ENCODE results near the gene PPP1R13B. TPM values are rescaled to one million over a fixed set of nuclear protein-coding genes. Genes with fewer than 3 reads are reported as not detected.

The PPP1R13B gene
- total RNA-seq, 2 experiments from 2014 or later, result 17.0 to 17.7 TPM

- POLR2A ChIA-PET, result interaction anchor here (1.2 kb wide), 1 partner anchor 10 kb away, joined by 3 read pairs; no protein-coding TSS in a partner anchor
- Mint-ChIP-seq H3K4me1 (peaks cover 14% of the 10 kb centered on the region), H3K9me3 (peaks cover 3% of the 10 kb centered on the region), H3K36me3 (no peaks in the 10 kb centered on the region), H3K27me3 (no peaks in the 10 kb centered on the region), H3K27ac (peak overlapping the region; percentile 88), H3K4me3 (peak overlapping the region; percentile 89)
- DNase-seq (no peak), ATAC-seq (ENCODE audit: low read depth) (peak; percentile 41)
Observed at GRCh38 chr14:103872481-103873113, 25.2 kb upstream of the PPP1R13B start.

GRCh38 chr14:103871596-103872480 is 24.5 kb upstream of the PPP1R13B start:
- DNase-seq (peak; percentile 90), ATAC-seq (ENCODE audit: low read depth) (peak; percentile 81)
- Mint-ChIP-seq H3K4me3 (peak overlapping the region; percentile 89), H3K9me3 (peaks cover 3% of the 10 kb centered on the region), H3K27ac (peak overlapping the region; percentile 88), H3K27me3 (no peaks in the 10 kb centered on the region), H3K4me1 (peaks cover 14% of the 10 kb centered on the region), H3K36me3 (no peaks in the 10 kb centered on the region)
- POLR2A ChIA-PET, result no interaction called here

GRCh38 chr14:103870891-103871595 is 23.7 kb upstream of the PPP1R13B start:
- ATAC-seq (ENCODE audit: low read depth) (no peak), DNase-seq (no peak)
- Mint-ChIP-seq H3K4me1 (peaks cover 11% of the 10 kb centered on the region), H3K27me3 (no peaks in the 10 kb centered on the region), H3K9me3 (peaks cover 3% of the 10 kb centered on the region), H3K27ac (no peak overlapping the region), H3K36me3 (no peaks in the 10 kb centered on the region), H3K4me3 (peak overlapping the region; percentile 61)
- POLR2A ChIA-PET, result interaction anchor here (0.7 kb wide), 1 partner anchor 537 kb away, joined by 3 read pairs; the partner anchor contains the start of gene EIF5

DNA sequence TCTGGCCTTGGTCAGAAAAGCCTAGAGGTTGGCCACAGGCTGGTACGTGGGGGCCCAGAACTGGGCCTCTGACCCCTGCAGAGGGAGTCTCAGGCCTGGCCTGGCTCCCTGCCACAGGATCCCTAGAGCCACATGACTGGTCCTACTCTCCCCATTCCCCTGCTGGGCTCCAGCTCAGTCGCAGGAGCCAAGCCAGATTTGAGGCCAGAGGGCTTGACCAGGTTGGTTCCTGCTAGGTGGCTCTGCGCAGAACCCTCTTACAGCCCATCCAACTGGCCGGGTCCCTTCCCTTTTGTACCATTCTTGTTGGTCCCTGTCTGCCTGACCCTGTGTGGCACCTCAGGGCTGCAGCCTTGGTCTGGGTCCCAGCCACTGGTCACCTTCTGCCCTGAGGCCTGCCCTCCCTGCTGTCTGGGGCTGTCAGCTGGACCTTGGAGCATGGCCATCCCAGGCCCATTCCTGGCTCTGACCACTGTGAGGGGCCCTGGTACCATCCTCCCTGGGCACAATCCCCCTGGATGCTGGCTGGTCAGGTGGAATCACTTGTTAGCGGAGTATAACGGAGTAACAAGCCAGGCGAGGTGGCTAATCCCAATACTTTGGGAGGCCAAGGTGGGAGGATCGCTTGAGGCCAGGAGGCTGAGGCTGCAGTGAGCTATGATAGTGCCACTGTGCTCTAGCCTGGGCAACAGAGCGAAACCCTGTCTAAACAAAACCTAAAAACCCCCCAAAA is 22.9 kb upstream of the PPP1R13B start:
- Mint-ChIP-seq H3K27ac (no peak overlapping the region), H3K4me3 (no peak overlapping the region), H3K27me3 (no peaks in the 10 kb centered on the region), H3K9me3 (peaks cover 3% of the 10 kb centered on the region), H3K4me1 (peaks cover 11% of the 10 kb centered on the region), H3K36me3 (no peaks in the 10 kb centered on the region)
- ATAC-seq (ENCODE audit: low read depth), result no peak
- no peak for DNase-seq
- POLR2A ChIA-PET, result interaction anchor here (0.7 kb wide), 1 partner anchor 537 kb away, joined by 3 read pairs; the partner anchor contains the start of gene EIF5

DNA sequence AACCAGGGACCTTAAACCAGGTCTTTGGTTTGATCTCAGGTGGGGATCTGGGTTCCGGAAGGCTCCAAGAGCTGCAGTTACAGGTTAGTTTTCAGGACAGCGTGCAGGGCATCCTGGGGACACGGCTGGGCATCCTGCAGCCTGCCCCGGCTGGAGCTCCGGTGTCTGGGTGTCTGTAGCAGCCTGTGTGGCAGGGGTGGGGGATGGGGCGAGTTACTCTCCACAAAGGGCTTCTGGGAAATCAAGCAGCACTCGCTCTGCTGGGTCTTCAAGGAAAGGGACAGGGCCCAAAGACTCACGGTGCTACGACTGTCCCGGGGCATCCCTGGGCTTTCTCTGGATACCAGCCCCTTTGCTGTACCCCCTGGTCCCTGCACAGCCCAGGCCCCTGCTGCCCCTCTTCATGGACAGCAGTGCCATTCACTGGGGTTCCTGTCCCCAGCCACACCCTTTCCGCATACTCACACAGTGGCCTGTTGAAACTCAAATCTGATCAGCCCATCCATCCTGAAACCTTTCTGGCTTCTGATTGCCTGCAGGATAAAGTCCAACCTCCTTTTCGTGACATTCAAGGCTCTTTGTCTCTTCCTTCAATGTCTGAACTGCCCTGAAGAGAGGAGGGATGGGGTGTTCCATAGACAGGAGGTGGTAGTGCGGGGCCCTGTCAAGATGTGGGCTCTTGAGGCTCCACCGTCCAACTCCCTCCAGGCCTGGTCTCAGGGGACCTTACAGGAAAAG is 22.2 kb upstream of the PPP1R13B start:
- Mint-ChIP-seq H3K36me3 (no peaks in the 10 kb centered on the region), H3K4me1 (peaks cover 6% of the 10 kb centered on the region), H3K9me3 (no peaks in the 10 kb centered on the region), H3K4me3 (no peak overlapping the region), H3K27me3 (no peaks in the 10 kb centered on the region), H3K27ac (no peak overlapping the region)
- POLR2A ChIA-PET, result interaction anchor here (0.7 kb wide), 1 partner anchor 1922 kb away, joined by 5 read pairs; no protein-coding TSS in a partner anchor
- no peak for DNase-seq
- no peak for ATAC-seq (ENCODE audit: low read depth)

DNA sequence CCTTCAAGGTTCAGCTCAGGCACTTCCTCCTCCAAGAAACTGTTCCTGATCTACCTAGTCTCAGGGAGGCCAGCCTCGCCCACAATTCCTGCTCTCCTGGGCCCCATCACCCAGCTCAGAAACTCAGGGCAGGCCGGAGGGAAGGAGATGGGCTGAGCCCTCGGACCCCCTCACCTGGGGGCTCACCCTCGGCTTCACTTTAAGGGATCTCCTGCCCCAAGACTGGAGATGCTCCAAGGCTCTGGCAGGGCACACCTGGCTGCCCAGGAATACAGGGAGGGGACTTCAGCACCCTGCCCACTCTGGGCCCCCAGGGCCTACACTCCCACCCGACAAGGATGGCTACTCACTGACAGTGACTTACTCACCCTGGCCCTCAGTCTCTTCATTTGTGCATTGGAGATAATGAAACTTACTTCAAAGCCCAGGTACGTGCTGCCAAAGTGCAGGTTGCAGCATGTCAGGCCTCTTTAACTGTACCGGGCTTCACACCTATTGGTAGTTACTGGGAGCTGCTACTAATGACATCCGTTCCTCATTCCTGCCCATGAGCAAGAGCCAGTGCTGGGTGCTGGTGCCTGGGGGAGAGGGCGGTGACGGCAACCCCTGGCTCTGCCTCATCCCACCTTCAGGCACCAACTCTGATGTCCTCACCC is 21.0 kb upstream of the PPP1R13B start:
- no peak for ATAC-seq (ENCODE audit: low read depth)
- H3K4me1 Mint-ChIP-seq, result peaks cover 6% of the 10 kb centered on the region
- POLR2A ChIA-PET, result interaction anchor here (0.6 kb wide), 1 partner anchor 11 kb away, joined by 3 read pairs; no protein-coding TSS in a partner anchor

DNA sequence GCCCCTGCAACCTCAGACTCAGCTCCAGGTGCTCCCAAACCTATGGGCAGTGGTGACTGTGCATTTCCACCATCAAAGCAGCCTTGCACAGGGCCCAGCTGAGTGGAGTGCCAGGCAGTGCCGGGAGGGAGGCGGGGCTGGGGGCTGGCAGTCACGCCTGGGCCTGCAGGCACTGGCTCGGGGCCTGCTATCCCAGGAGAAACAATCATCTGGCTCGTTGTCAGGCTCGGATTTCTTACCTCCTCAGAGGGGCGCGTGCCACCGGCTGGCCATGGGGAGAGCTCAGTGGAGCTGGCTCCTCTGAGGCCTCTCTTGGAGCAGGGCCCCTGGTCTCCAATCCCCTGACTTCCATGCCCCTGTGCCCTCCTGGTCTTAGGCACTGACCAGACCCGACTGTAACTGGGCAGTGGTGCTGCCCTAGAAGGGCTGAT is 20.2 kb upstream of the PPP1R13B start:
- Mint-ChIP-seq H3K27ac (no peak overlapping the region), H3K4me1 (peaks cover 3% of the 10 kb centered on the region), H3K27me3 (no peaks in the 10 kb centered on the region), H3K4me3 (no peak overlapping the region), H3K36me3 (no peaks in the 10 kb centered on the region), H3K9me3 (no peaks in the 10 kb centered on the region)
- POLR2A ChIA-PET, result no interaction called here
- no peak for DNase-seq
- ATAC-seq (ENCODE audit: low read depth), result no peak

More for the DNA sequence above, 21.0 kb upstream of the PPP1R13B start:
- Mint-ChIP-seq H3K27me3 (no peaks in the 10 kb centered on the region), H3K9me3 (no peaks in the 10 kb centered on the region), H3K4me3 (no peak overlapping the region), H3K36me3 (no peaks in the 10 kb centered on the region), H3K27ac (no peak overlapping the region)
- DNase-seq, result no peak

GRCh38 chr14:103867020-103867419 is 19.6 kb upstream of the PPP1R13B start:
- POLR2A ChIA-PET, result no interaction called here
- Mint-ChIP-seq H3K9me3 (no peaks in the 10 kb centered on the region), H3K36me3 (no peaks in the 10 kb centered on the region), H3K4me3 (no peak overlapping the region), H3K4me1 (no peaks in the 10 kb centered on the region), H3K27me3 (no peaks in the 10 kb centered on the region), H3K27ac (no peak overlapping the region)
- ATAC-seq (ENCODE audit: low read depth) (no peak), DNase-seq (no peak)

GRCh38 chr14:103863245-103863644 is 15.9 kb upstream of the PPP1R13B start:
- POLR2A ChIA-PET, result no interaction called here
- no peak overlapping the region for H3K27ac Mint-ChIP-seq
- no peaks in the 10 kb centered on the region for H3K36me3 Mint-ChIP-seq
- no peak overlapping the region for H3K4me3 Mint-ChIP-seq
- no peaks in the 10 kb centered on the region for H3K27me3 Mint-ChIP-seq
- no peaks in the 10 kb centered on the region for H3K9me3 Mint-ChIP-seq
- H3K4me1 Mint-ChIP-seq, result peaks cover under 1% of the 10 kb centered on the region
- no peak for ATAC-seq (ENCODE audit: low read depth)
- no peak for DNase-seq

DNA sequence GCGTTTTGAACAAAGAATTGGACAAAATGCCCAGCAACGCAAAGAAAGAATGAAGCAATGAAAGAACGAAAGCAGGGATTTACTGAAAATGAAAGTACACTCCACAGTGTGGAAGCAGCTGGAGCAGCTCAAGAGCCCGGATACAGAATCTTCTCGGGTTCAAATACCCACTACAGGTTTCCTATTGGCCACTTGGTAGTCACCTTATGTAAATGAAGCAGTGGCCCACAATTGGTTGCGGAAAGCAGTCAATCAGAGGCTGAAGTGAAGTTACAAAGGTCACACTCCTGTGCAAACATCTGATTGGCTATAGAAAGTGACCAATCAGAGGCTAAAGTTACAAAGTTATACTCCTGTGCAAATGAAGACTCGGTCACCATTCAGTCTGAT is 15.0 kb upstream of the PPP1R13B start:
- Mint-ChIP-seq H3K4me1 (peaks cover 3% of the 10 kb centered on the region), H3K27me3 (no peaks in the 10 kb centered on the region), H3K36me3 (no peaks in the 10 kb centered on the region), H3K4me3 (no peak overlapping the region), H3K9me3 (no peaks in the 10 kb centered on the region), H3K27ac (no peak overlapping the region)
- DNase-seq (no peak), ATAC-seq (ENCODE audit: low read depth) (no peak)
- POLR2A ChIA-PET, result no interaction called here

- H3K4me3 Mint-ChIP-seq, result no peak overlapping the region
Observed at GRCh38 chr14:103861413-103862392, 14.3 kb upstream of the PPP1R13B start.

More at GRCh38 chr14:103861413-103862392, 14.3 kb upstream of the PPP1R13B start:
- POLR2A ChIA-PET, result no interaction called here
- no peak for ATAC-seq (ENCODE audit: low read depth)
- Mint-ChIP-seq H3K27ac (no peak overlapping the region), H3K27me3 (no peaks in the 10 kb centered on the region), H3K36me3 (no peaks in the 10 kb centered on the region), H3K4me1 (peaks cover 3% of the 10 kb centered on the region), H3K9me3 (no peaks in the 10 kb centered on the region)
- no peak for DNase-seq
